ENCODE results near the gene BRME1.
"Not testable (repeated sequence)": the region's sequence is repeated elsewhere in the genome, so short reads cannot be mapped to it uniquely, and the experiment has no call there.

The BRME1 gene

DNA sequence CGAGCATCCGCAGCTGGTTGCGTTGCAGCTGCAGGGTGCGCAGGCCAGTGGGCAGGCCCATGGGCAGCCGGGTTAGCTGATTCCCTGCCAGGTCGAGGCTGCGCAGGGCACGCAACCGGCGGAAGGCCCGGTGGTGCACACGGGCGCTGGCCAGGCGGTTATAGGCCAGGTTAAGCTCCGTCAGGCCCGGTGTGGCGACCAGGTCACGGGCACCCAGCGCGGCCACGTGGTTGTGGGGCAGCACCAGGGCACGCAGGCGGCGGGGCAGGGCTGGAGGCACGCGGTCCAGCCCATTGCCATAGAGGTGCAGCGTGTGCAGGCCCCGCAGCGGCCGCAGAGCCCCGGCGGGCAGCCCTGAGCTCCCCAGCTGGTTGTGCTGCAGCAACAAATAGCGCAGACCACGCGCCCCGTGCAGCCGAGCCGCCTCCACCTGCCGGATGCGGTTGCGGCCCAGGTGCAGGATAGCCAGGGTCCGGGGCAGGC lies 27.0 kb upstream of the BRME1 start:
- peaks cover 7% of the 10 kb centered on the region for H3K27me3 Mint-ChIP-seq
- no peak overlapping the region for H3K4me3 Mint-ChIP-seq

DNA sequence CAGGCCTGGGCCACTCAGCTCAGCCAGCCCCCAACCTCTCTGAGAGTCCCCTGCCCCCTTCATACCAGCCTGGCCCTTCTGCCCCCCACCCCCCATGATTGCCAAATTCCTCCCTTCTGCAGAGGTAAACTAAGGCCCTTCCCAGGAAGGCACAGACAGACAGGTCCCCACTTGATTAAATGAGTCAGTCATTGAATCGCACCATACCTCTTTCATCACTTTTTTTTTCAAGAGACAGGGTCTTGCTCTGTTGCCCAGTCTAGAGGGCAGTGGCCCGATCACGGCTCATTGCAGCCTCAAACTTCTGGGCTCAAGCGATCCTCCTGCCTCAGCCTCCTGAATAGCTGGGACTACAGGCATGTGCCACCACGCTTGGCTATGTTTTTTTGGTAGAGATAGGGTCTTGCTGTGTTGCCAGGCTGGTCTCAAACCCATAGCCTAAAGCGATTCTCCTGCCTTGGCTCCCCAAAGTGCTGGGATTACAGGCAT lies 26.3 kb upstream of the BRME1 start:
- Mint-ChIP-seq H3K36me3 (ENCODE audit: low read depth) (peaks cover 20% of the 10 kb centered on the region), H3K27ac (no peak overlapping the region), H3K9me3 (no peaks in the 10 kb centered on the region), H3K27me3 (peaks cover 3% of the 10 kb centered on the region), H3K4me1 (ENCODE audit: low read depth) (no peaks in the 10 kb centered on the region), H3K4me3 (no peak overlapping the region)
- no peak for DNase-seq

More for the DNA sequence above, 27.0 kb upstream of the BRME1 start:
- no peak for DNase-seq
- Mint-ChIP-seq H3K9me3 (no peaks in the 10 kb centered on the region), H3K27ac (no peak overlapping the region), H3K36me3 (ENCODE audit: low read depth) (peaks cover 15% of the 10 kb centered on the region), H3K4me1 (ENCODE audit: low read depth) (no peaks in the 10 kb centered on the region)

DNA sequence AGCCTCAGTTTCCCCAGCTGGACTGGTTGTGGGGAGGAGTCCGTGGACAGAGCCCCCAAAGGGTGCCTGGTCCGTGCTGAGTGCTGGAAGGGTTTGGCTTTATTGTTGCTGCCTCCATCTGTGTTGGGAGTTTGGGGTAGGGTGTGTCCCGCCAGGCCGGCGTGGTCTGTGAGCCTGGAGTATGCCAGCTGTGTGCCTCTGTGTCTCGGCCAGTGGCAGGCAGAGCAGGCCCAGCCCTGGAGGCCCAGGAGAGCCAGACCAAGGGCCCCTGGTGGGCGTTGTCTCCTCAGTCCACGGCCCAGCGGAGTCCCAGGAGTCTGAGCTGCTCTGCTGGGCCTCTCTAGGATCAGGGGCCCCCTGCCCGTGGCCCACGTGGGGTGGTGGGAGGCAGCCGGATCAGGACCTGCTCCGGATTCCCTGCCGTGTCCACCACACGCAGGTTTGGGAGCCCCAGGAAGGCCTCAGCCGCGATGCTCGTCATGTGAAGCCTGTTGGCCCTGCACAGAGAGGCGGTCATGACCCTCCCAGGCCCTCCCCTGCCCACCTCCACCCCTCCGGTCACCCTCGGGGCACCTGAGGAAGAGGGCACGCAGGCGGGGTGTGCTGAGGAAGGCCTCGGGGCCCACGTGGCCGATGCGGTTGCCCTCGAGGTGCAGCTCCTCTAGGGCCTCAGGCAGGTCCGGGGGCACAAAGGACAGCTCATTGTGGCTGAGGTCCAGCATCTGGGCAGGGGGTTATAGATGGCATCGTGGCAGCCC lies 25.7 kb upstream of the BRME1 start:
- Mint-ChIP-seq H3K4me3 (no peak overlapping the region), H3K36me3 (ENCODE audit: low read depth) (peaks cover 27% of the 10 kb centered on the region), H3K4me1 (ENCODE audit: low read depth) (peaks cover under 1% of the 10 kb centered on the region), H3K9me3 (no peaks in the 10 kb centered on the region), H3K27ac (no peak overlapping the region), H3K27me3 (peaks cover 3% of the 10 kb centered on the region)
- DNase-seq = no peak

DNA sequence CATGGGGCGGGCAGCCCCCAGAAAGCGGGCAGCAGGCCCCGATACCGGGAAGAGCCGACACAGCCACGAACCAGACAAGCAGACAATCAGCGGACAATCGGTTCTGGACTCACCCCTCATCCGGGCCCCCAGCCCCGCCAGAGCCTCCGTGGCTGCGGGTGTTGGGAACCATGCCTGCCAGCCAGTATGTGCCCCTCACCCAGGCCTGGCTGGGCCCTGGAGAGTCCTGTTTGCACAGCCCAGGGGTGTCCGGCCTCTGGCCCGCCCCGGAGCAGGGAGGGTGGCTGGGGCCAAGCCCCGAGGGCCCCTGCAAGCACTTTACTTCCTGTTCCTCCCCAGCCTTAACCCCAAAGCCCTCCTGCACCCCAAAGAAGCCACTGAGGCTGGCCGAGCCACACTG lies 24.5 kb upstream of the BRME1 start:
- peaks cover 36% of the 10 kb centered on the region for H3K36me3 Mint-ChIP-seq (ENCODE audit: low read depth)
- no peak overlapping the region for H3K4me3 Mint-ChIP-seq
- peaks cover 2% of the 10 kb centered on the region for H3K4me1 Mint-ChIP-seq (ENCODE audit: low read depth)
- no peaks in the 10 kb centered on the region for H3K9me3 Mint-ChIP-seq
- DNase-seq = no peak
- no peak overlapping the region for H3K27ac Mint-ChIP-seq
- H3K27me3 Mint-ChIP-seq = no peaks in the 10 kb centered on the region

DNA sequence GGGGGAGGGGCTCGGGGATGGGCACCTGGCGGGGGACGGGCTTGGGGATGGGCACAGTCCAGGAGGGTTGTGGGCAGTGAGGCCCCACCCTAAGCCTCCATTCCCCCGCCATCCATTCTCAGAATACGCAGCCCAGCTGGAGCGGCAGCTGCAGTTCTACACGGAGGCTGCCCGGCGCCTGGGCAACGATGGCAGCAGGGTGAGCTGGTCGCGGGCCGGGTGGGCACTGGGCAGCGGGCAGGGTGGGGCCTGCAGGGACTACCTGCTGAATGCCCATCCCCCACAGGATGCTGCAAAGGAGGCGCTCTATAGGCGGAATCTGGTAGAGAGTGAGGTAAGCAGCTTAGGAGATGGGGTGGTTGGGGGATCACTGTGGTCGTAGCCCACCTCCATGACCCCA lies 24.0 kb upstream of the BRME1 start:
- H3K36me3 Mint-ChIP-seq (ENCODE audit: low read depth) = peaks cover 40% of the 10 kb centered on the region
- H3K4me1 Mint-ChIP-seq (ENCODE audit: low read depth) = peaks cover 2% of the 10 kb centered on the region
- DNase-seq = no peak
- H3K27ac Mint-ChIP-seq = no peak overlapping the region
- H3K27me3 Mint-ChIP-seq = no peaks in the 10 kb centered on the region
- no peak overlapping the region for H3K4me3 Mint-ChIP-seq
- H3K9me3 Mint-ChIP-seq = no peaks in the 10 kb centered on the region

DNA sequence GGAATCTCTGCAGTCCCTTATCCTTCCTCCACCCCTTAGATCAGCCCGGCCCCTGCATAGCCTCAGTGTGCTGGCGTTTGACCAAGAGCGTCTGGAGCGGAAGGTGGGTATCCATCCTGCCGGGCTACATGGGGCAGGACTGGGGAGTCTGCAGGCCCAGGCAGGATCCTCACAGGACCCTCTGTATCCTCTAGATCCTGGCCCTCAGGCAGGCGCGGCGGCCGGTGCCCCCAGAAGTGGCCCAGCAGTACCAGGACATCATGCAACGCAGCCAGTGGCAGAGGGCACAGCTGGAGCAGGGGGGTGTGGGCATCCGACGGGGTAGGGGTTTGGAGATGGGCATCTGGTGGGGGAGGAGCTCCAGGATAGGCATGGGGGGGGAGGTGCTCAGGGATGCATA lies 23.4 kb upstream of the BRME1 start:
- Mint-ChIP-seq H3K27me3 (no peaks in the 10 kb centered on the region), H3K4me1 (ENCODE audit: low read depth) (peaks cover 2% of the 10 kb centered on the region), H3K36me3 (ENCODE audit: low read depth) (peaks cover 47% of the 10 kb centered on the region), H3K9me3 (no peaks in the 10 kb centered on the region), H3K4me3 (no peak overlapping the region), H3K27ac (no peak overlapping the region)
- no peak for DNase-seq

DNA sequence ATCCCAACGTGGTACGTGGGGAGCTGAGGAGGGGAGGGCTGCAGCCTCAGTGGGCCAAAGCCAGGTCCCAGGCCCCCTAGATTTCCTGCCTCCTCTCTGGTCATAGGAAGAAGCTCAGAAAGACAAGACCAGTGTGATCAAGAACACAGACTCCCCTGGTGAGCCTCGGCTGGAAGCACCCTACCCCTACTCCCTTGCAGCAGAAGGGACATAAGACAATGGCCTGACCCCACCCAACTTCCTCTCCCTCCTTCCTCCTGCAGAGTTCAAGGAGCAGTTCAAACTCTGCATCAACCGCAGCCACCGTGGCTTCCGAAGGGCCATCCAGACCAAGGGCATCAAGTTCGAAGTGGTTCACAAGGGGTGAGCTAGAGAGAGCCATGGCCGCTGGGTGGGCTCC lies 20.8 kb upstream of the BRME1 start:
- no peaks in the 10 kb centered on the region for H3K9me3 Mint-ChIP-seq
- H3K27me3 Mint-ChIP-seq = no peaks in the 10 kb centered on the region
- no peak overlapping the region for H3K27ac Mint-ChIP-seq
- H3K4me3 Mint-ChIP-seq = no peak overlapping the region
- peaks cover 72% of the 10 kb centered on the region for H3K36me3 Mint-ChIP-seq (ENCODE audit: low read depth)
- peaks cover 2% of the 10 kb centered on the region for H3K4me1 Mint-ChIP-seq (ENCODE audit: low read depth)
- no peak for DNase-seq

DNA sequence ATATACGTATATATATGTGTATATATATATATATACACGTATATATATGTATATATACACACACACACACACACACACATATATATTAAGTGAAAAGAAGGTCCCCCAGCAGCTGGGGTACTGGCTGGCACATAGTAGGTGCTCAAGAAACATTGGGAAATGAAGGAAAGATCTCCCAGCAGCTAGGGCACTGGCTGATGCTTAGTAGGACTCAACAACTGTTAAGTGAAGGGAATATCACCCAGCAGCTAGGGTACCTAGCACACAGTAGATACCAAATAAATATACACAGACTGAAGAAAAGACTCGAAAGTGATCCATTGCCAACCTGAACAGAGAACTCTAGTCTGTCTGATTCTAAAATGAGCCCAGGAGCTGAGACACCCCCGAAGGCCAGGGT lies 20.1 kb upstream of the BRME1 start:
- H3K4me1 Mint-ChIP-seq (ENCODE audit: low read depth) = peaks cover 6% of the 10 kb centered on the region
- no peak for DNase-seq
- H3K36me3 Mint-ChIP-seq (ENCODE audit: low read depth) = peaks cover 77% of the 10 kb centered on the region
- no peaks in the 10 kb centered on the region for H3K27me3 Mint-ChIP-seq
- H3K27ac Mint-ChIP-seq = no peak overlapping the region
- H3K9me3 Mint-ChIP-seq = peaks cover 4% of the 10 kb centered on the region
- no peak overlapping the region for H3K4me3 Mint-ChIP-seq

DNA sequence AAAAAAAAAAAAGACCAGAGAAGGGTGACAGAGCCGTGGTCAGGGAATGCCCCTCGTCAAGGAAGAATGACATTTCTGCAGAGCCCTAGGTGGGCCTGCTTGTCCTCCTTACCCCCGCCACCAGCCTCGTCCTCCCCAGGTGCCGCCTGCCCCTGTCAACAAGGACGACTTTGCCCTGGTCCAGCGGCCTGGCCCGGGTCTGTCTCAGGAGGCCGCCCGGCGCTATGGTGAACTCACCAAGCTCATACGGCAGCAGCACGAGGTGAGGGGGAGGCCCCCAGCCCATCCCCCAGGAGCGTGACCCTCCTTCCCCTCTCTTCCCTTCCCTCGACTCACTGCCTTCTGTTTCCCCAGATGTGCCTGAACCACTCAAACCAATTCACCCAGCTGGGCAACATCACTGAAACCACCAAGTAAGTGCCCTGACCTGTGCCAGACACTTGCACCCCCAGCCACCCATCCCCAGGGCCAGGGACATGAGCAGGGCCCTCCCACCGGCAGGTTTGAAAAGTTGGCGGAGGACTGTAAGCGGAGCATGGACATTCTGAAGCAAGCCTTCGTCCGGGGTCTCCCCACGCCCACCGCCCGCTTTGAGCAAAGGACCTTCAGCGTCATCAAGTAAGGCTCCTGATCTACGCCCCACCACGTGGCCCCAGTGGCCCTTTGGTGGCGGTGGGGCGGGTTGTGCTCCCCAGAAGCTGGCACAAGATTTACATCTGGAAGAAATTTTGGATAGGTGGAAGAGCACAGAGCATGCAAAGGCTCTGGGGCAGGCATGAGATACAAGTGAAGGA lies 17.5 kb upstream of the BRME1 start:
- H3K9me3 Mint-ChIP-seq = peaks cover 5% of the 10 kb centered on the region
- DNase-seq = no peak
- H3K4me3 Mint-ChIP-seq = no peak overlapping the region
- no peaks in the 10 kb centered on the region for H3K27me3 Mint-ChIP-seq
- H3K27ac Mint-ChIP-seq = no peak overlapping the region
- H3K36me3 Mint-ChIP-seq (ENCODE audit: low read depth) = peaks cover 91% of the 10 kb centered on the region
- peaks cover 6% of the 10 kb centered on the region for H3K4me1 Mint-ChIP-seq (ENCODE audit: low read depth)

DNA sequence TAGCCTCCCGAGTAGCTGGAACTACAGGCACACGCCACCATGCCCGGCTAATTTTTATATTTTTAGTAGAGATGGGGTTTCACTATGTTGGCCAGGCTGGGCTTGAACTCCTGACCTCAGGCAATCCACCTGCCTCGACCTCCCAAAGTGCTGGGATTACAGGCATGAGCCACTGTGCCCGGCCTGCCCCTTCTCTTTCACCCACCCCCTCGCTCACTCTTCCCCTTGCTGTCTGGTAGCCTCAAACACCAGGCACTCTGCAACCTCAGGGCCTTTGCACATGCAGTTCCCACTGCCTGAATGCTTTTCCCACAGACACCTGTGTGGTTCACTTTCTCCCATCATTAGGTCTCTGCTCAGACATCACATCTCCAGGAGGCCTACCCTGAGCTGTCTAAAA lies 16.2 kb upstream of the BRME1 start:
- not testable (repeated sequence) for H3K27ac Mint-ChIP-seq; DNase-seq; H3K4me3 Mint-ChIP-seq; H3K27me3 Mint-ChIP-seq; H3K4me1 Mint-ChIP-seq (ENCODE audit: low read depth); H3K9me3 Mint-ChIP-seq
- H3K36me3 Mint-ChIP-seq (ENCODE audit: low read depth) = peaks cover 90% of the 10 kb centered on the region

DNA sequence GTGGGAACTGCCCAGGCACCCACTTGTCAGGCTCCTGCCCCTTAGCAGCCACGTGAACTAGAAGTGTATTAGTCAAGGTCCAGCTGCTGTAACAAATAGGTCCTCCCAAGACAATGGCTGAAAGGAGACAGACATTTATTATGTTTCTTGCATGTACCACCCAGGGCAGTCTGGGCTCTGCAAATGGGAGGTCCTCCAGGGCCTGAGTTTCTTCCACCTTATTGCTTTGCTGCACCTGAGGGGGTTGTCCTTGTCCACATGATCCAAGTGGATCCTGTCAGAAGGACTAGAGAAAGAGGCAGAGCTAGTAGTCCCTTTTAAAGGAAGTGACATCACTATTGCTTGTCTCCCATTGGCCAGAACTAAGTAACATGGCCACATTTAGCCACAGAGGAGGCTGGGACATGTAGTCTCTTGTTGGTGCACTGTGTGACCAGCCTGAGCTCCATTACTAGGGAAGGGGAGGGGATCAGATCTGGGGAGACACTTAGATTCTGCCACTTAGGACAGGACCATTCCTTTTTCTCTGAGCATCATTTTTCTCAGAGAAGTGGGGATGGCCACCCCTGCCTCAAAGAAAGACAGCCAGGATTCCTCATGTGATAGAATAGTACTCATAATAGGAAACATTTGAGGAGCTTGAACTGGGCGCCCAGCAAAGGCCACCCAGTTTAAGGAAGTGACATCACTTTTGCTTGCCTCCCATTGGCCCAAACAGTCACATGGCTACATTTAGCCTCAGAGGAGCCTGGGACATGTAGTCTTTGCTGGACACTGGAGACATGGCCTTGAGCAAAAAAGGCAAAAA lies 15.2 kb upstream of the BRME1 start:
- DNase-seq = no peak
- H3K27ac Mint-ChIP-seq = no peak overlapping the region
- no peaks in the 10 kb centered on the region for H3K27me3 Mint-ChIP-seq
- peaks cover 5% of the 10 kb centered on the region for H3K9me3 Mint-ChIP-seq
- peaks cover 90% of the 10 kb centered on the region for H3K36me3 Mint-ChIP-seq (ENCODE audit: low read depth)
- H3K4me1 Mint-ChIP-seq (ENCODE audit: low read depth) = peaks cover 4% of the 10 kb centered on the region
- no peak overlapping the region for H3K4me3 Mint-ChIP-seq

DNA sequence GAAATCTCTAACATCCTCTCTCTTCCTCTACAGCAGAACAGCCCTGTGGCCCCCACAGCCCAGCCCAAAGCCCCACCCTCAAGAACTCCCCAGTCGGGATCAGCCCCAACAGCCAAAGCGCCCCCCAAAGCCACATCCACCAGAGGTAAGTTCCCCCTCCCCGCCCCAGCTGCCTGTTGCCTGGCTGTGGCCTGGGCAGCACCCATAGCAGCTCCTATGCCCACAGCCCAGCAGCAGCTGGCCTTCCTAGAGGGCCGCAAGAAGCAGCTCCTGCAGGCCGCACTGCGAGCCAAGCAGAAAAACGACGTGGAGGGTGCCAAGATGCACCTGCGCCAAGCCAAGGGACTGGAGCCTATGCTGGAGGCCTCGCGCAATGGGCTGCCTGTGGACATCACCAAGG lies 14.6 kb upstream of the BRME1 start:
- peaks cover 5% of the 10 kb centered on the region for H3K9me3 Mint-ChIP-seq
- H3K27me3 Mint-ChIP-seq = no peaks in the 10 kb centered on the region

DNA sequence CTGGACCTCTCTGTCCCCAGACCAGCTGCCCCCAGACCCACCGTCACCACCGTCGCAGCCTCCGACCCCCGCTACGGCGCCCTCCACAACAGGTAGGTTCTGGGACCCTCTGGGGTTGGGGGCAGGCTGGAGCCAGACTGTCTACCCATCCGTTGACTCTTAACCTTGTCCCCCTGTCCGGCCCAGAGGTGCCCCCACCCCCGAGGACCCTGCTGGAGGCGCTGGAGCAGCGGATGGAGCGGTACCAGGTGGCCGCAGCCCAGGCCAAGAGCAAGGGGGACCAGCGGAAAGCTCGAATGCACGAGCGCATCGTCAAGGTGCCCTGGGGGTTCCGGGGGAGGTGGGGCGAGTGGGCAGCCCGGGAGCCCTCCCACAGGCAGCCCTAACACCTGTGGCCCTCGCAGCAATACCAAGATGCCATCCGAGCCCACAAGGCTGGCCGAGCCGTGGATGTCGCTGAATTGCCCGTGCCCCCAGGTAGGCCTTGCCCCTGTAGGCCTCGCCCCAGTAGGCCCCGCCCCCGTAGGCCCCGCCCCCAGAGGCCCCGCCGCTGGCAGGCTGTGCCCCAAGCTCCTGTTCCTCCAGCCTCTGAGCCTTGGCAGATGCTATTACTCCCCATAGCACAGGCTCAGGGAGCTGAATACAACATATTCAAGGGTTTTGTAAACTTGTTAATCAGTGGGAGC lies 13.0 kb upstream of the BRME1 start:
- no peaks in the 10 kb centered on the region for H3K27me3 Mint-ChIP-seq
- no peak overlapping the region for H3K4me3 Mint-ChIP-seq

More for the DNA sequence above, 14.6 kb upstream of the BRME1 start:
- no peak for DNase-seq
- H3K4me3 Mint-ChIP-seq = no peak overlapping the region
- H3K4me1 Mint-ChIP-seq (ENCODE audit: low read depth) = peaks cover 4% of the 10 kb centered on the region
- H3K36me3 Mint-ChIP-seq (ENCODE audit: low read depth) = peaks cover 93% of the 10 kb centered on the region
- no peak overlapping the region for H3K27ac Mint-ChIP-seq

DNA sequence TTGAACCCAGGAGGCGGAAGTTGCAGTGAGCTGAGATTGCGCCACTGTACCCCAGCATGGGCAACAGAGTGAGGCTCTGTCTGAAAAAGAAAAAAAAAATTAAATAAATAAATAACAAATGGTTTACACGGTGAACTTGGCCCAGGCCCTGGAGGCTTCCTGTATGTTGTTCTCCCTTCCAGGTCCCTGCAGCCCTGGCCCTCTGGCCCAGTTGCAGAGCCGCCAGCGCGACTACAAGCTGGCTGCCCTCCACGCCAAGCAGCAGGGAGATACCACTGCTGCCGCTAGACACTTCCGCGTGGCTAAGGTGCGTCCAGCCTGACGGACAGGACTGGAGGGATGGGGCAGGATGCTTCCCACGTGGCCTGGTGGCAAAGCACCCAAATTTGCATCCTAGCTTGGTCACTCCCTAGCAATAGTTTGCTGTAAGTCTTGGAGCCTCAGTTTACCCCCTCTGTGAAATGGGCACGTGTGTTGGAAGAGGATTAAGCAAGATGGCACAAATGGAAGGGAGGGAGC lies 12.0 kb upstream of the BRME1 start:
- Mint-ChIP-seq H3K9me3 (peaks cover 5% of the 10 kb centered on the region), H3K27ac (no peak overlapping the region), H3K4me1 (ENCODE audit: low read depth) (peaks cover 4% of the 10 kb centered on the region), H3K4me3 (no peak overlapping the region), H3K36me3 (ENCODE audit: low read depth) (peaks cover 91% of the 10 kb centered on the region), H3K27me3 (no peaks in the 10 kb centered on the region)
- DNase-seq = no peak

More for the DNA sequence above, 13.0 kb upstream of the BRME1 start:
- no peak overlapping the region for H3K27ac Mint-ChIP-seq
- no peak for DNase-seq
- H3K36me3 Mint-ChIP-seq (ENCODE audit: low read depth) = peaks cover 91% of the 10 kb centered on the region
- peaks cover 4% of the 10 kb centered on the region for H3K4me1 Mint-ChIP-seq (ENCODE audit: low read depth)
- peaks cover 5% of the 10 kb centered on the region for H3K9me3 Mint-ChIP-seq
